ENCODE results near the gene ADAP1. TPM values are rescaled to one million over a fixed set of nuclear protein-coding genes. Genes with fewer than 3 reads are reported as not detected.

Gene ADAP1
- total and polyA plus RNA-seq, 2 of the 13 experiments (the other 11 are each of a cell fraction or from before 2014, with no cell fraction given), result 10.5 to 24.6 TPM

DNA sequence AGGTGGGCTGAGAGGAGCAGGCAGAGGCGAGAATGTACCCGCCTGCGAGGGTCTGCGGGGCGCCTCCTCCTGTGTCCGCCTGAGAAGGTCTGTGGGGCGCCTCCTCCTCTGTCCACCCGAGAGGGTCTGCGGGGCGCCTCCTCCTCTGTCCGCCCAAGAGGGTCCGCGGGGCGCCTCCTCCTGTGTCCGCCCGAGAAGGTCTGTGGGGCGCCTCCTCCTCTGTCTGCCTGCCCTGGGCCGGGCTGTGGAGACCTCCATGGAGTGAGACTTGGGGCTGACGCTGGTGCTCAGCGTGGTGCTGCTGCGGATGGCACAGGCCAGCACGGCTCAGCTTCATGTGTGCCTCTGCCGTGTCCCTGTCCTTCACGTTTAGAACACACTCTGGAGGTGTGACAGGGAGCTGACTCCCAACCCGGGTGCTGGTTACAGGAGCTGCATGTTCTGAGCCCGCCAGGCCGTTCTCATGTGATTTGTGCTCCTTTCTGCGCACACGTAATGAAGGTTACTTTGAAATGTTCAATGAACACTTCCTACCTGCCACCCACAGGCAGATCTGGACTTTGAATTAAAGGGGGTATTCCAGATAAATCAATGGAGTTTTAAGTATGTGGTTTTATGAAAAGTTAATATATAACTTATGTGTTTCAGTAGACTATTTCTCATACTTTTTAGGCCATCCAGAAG, 98.7 kb downstream of the ADAP1 start:
- BruUV-seq (replicated peaks), result no TSS peak
- WGBS (ENCODE audit: low lambda C conversion rate), result 99% methylated on average over 5 of the region's 29 CpGs
- ATAC-seq (no peak), FAIRE-seq (no peak), DNase-seq (ENCODE audit: low spot score) (no peak)
- ChIA-PET POLR2A (no interaction called here), CTCF (ENCODE audit: low intra/inter-chr PET ratio, low total read pairs) (no interaction called here)
- H3K27ac ChIP-seq (ENCODE audit: extremely low read length, insufficient read depth, low read length), result no peak overlapping the region
- H2AFZ ChIP-seq (ENCODE audit: low read length), result no peak overlapping the region
- H3K9ac ChIP-seq (ENCODE audit: insufficient read depth, low read depth, low read length), result no peak overlapping the region
- H3K9me3 ChIP-seq (ENCODE audit: low read length), result no peaks in the 10 kb centered on the region
- no peaks in the 10 kb centered on the region for H3K27me3 ChIP-seq (ENCODE audit: control insufficient read depth in 1 of 2, insufficient read depth in 2 of 2, low read length in 2 of 2)
- H4K20me1 ChIP-seq (ENCODE audit: insufficient read depth, low read length), result no peaks in the 10 kb centered on the region; the same call in 1 of the 2 replicates
- intact Hi-C loops (cut with micrococcal nuclease; ENCODE audit: unreplicated experiment) (no loop called here), in situ Hi-C loops (cut with HindIII; ENCODE audit: extremely low pct_ligation_motif_present, low pct_unique_long_range_greater_than_20kb) (no loop called here)
- no peak overlapping the region for H3K4me2 ChIP-seq (ENCODE audit: low read depth, low read length)
- H3K36me3 ChIP-seq (replicated peaks in 1 of 2; ENCODE audit: control insufficient read depth in 1 of 2, insufficient read depth in 2 of 2, low read length in 2 of 2), result peaks cover 31 to 77% of the 10 kb centered on the region in 2 experiments
- no peaks in the 10 kb centered on the region for H3K79me2 ChIP-seq (ENCODE audit: insufficient read depth, low read length)
- H3K4me3 ChIP-seq (replicated peaks in 1 of 3; ENCODE audit: insufficient read depth in 1 of 3, low read depth in 2 of 3, low read length in 3 of 3), result no peak overlapping the region
- peaks cover 4% of the 10 kb centered on the region for H3K4me1 ChIP-seq (ENCODE audit: insufficient read depth, low read length)
- no peak for TF ChIP-seq SMARCC2 (IDR thresholded peaks at IDR 0.05)
- no peak for TF ChIP-seq CHD2 (IDR thresholded peaks at IDR 0.05; ENCODE audit: low read depth, low read length)
- no peak for TF ChIP-seq ZNF121 (CRISPR knock-in tag; IDR thresholded peaks at IDR 0.05)
- TF ChIP-seq PCBP2 (optimal IDR thresholded peaks at IDR 0.05; ENCODE audit: low read depth, low read length, poor library complexity, severe bottlenecking), result no peak
- TF ChIP-seq NFYB (CRISPR knock-in tag; IDR thresholded peaks at IDR 0.05), result no peak
- no peak for TF ChIP-seq ZMAT3 (CRISPR knock-in tag; conservative IDR thresholded peaks at IDR 0.05)
- no peak for TF ChIP-seq PHF21A (CRISPR knock-in tag; IDR thresholded peaks at IDR 0.05)
- TF ChIP-seq SOX5 (CRISPR knock-in tag; IDR thresholded peaks at IDR 0.05; ENCODE audit: borderline replicate concordance), result no peak
- TF ChIP-seq, protein P1, sequence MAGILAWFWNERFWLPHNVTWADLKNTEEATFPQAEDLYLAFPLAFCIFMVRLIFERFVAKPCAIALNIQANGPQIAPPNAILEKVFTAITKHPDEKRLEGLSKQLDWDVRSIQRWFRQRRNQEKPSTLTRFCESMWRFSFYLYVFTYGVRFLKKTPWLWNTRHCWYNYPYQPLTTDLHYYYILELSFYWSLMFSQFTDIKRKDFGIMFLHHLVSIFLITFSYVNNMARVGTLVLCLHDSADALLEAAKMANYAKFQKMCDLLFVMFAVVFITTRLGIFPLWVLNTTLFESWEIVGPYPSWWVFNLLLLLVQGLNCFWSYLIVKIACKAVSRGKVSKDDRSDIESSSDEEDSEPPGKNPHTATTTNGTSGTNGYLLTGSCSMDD (CRISPR knock-in tag; IDR thresholded peaks at IDR 0.05), result no peak
- TF ChIP-seq ZNF607 (CRISPR knock-in tag; IDR thresholded peaks at IDR 0.05; ENCODE audit: borderline replicate concordance), result no peak
- TF ChIP-seq SP2 (CRISPR knock-in tag; IDR thresholded peaks at IDR 0.05), result no peak
- no peak for TF ChIP-seq ZNF468 (CRISPR knock-in tag; IDR thresholded peaks at IDR 0.05)
- TF ChIP-seq PRPF4 (IDR thresholded peaks at IDR 0.05; ENCODE audit: low read depth, low read length, poor library complexity, severe bottlenecking), result no peak
- TF ChIP-seq, protein P2, sequence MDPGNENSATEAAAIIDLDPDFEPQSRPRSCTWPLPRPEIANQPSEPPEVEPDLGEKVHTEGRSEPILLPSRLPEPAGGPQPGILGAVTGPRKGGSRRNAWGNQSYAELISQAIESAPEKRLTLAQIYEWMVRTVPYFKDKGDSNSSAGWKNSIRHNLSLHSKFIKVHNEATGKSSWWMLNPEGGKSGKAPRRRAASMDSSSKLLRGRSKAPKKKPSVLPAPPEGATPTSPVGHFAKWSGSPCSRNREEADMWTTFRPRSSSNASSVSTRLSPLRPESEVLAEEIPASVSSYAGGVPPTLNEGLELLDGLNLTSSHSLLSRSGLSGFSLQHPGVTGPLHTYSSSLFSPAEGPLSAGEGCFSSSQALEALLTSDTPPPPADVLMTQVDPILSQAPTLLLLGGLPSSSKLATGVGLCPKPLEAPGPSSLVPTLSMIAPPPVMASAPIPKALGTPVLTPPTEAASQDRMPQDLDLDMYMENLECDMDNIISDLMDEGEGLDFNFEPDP (CRISPR knock-in tag; conservative IDR thresholded peaks at IDR 0.05), result no peak
- no peak for TF ChIP-seq ZNF644 (CRISPR knock-in tag; IDR thresholded peaks at IDR 0.05; ENCODE audit: low read depth)
- TF ChIP-seq, protein P3, sequence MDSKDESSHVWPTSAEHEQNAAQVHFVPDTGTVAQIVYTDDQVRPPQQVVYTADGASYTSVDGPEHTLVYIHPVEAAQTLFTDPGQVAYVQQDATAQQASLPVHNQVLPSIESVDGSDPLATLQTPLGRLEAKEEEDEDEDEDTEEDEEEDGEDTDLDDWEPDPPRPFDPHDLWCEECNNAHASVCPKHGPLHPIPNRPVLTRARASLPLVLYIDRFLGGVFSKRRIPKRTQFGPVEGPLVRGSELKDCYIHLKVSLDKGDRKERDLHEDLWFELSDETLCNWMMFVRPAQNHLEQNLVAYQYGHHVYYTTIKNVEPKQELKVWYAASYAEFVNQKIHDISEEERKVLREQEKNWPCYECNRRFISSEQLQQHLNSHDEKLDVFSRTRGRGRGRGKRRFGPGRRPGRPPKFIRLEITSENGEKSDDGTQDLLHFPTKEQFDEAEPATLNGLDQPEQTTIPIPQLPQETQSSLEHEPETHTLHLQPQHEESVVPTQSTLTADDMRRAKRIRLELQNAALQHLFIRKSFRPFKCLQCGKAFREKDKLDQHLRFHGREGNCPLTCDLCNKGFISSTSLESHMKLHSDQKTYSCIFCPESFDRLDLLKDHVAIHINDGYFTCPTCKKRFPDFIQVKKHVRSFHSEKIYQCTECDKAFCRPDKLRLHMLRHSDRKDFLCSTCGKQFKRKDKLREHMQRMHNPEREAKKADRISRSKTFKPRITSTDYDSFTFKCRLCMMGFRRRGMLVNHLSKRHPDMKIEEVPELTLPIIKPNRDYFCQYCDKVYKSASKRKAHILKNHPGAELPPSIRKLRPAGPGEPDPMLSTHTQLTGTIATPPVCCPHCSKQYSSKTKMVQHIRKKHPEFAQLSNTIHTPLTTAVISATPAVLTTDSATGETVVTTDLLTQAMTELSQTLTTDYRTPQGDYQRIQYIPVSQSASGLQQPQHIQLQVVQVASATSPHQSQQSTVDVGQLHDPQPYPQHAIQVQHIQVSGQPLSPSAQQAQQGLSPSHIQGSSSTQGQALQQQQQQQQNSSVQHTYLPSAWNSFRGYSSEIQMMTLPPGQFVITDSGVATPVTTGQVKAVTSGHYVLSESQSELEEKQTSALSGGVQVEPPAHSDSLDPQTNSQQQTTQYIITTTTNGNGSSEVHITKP (CRISPR knock-in tag; IDR thresholded peaks at IDR 0.05; ENCODE audit: low read depth), result no peak
- no peak for TF ChIP-seq ZNF570 (CRISPR knock-in tag; IDR thresholded peaks at IDR 0.05; ENCODE audit: borderline replicate concordance)
